GM15510 (cell line): Measurements from ENCODE around the gene MFGE8.

Experiments
- POLR2A ChIP-seq: IDR thresholded peaks from 3 replicates; pipeline ENCODE4 v1.6.1; 2011; ENCODE audit warnings: borderline replicate concordance; ENCODE audit not compliant: insufficient read length; ENCODE audit errors: extremely low read depth

Gene MFGE8

GRCh38 chr15:88888719-88889118 lies 24.5 kb downstream of the MFGE8 start:
- TF ChIP-seq POLR2A: no peak

- TF ChIP-seq POLR2A: no peak
These were observed 26.1 kb downstream of the MFGE8 start for GRCh38 chr15:88887068-88887580.

- TF ChIP-seq POLR2A: no peak
These were observed 30.4 kb downstream of the MFGE8 start for GRCh38 chr15:88882785-88883184.

- TF ChIP-seq POLR2A: no peak
These were observed 31.4 kb downstream of the MFGE8 start for GRCh38 chr15:88881775-88882174.

GRCh38 chr15:88880944-88881740 lies 32.0 kb downstream of the MFGE8 start:
- no peak for TF ChIP-seq POLR2A

GRCh38 chr15:88878720-88879184 lies 34.4 kb downstream of the MFGE8 start:
- TF ChIP-seq POLR2A: no peak

- TF ChIP-seq POLR2A: no peak
These were observed 35.3 kb downstream of the MFGE8 start for GRCh38 chr15:88877906-88878305.

GRCh38 chr15:88877415-88877814 lies 35.8 kb downstream of the MFGE8 start:
- no peak for TF ChIP-seq POLR2A

- no peak for TF ChIP-seq POLR2A
These were observed 36.6 kb downstream of the MFGE8 start for GRCh38 chr15:88876573-88876972.

- no peak for TF ChIP-seq POLR2A
These were observed 38.5 kb downstream of the MFGE8 start for GRCh38 chr15:88874684-88875083.

GRCh38 chr15:88874275-88874674 lies 38.9 kb downstream of the MFGE8 start:
- TF ChIP-seq POLR2A: no peak

- TF ChIP-seq POLR2A: no peak
These were observed 39.4 kb downstream of the MFGE8 start for GRCh38 chr15:88873786-88874185.

- TF ChIP-seq POLR2A: no peak
These were observed 40.5 kb downstream of the MFGE8 start for GRCh38 chr15:88872706-88873105.

- no peak for TF ChIP-seq POLR2A
These were observed 41.1 kb downstream of the MFGE8 start for GRCh38 chr15:88872106-88872505.

GRCh38 chr15:88871313-88871712 lies 41.9 kb downstream of the MFGE8 start:
- no peak for TF ChIP-seq POLR2A

GRCh38 chr15:88866295-88866881 lies 46.8 kb downstream of the MFGE8 start:
- no peak for TF ChIP-seq POLR2A
